HepG2 (cell line): ENCODE data around the gene SLC38A2. TPM values are rescaled to one million over a fixed set of nuclear protein-coding genes. Genes with fewer than 3 reads are reported as not detected.

Experiments
- AKNA ChIP-seq: sonication (generic); formaldehyde crosslinking; IDR thresholded peaks from 2 replicates; pipeline ENCODE4 v1.4.0; 2020; ENCODE audit warnings: missing genetic modification reagents, borderline replicate concordance
- ARHGAP35 ChIP-seq: sonication (generic); formaldehyde crosslinking; IDR thresholded peaks from 2 replicates; pipeline ENCODE4 v1.9.0; 2022; ENCODE audit warnings: mild to moderate bottlenecking, inconsistent platforms, moderate library complexity, missing genetic modification reagents, borderline replicate concordance
- CBX1 ChIP-seq: IDR thresholded peaks from one replicate; pipeline ENCODE4 v1.6.1; 2016; ENCODE audit warnings: antibody characterized with exemption, low read depth
- CHD2 ChIP-seq: IDR thresholded peaks from 2 replicates; pipeline ENCODE4 v1.6.1; 2011; ENCODE audit warnings: low read depth, low read length, improper control_type of control experiment
- DNMT1 ChIP-seq: sonication (generic); formaldehyde crosslinking; IDR thresholded peaks from 2 replicates; pipeline ENCODE4 v1.5.1; 2020; ENCODE audit warnings: mild to moderate bottlenecking, missing genetic modification reagents
- ELF3 ChIP-seq: IDR thresholded peaks from 2 replicates; pipeline ENCODE4 v1.6.1; 2016; ENCODE audit warnings: missing genetic modification reagents, missing compliant biosample characterization
- ESRRA ChIP-seq: sonication (generic); formaldehyde crosslinking; IDR thresholded peaks from 2 replicates; pipeline ENCODE4 v1.5.1; 2020; ENCODE audit warnings: mild to moderate bottlenecking, low read depth, missing genetic modification reagents
- GABPB1 ChIP-seq: IDR thresholded peaks from 2 replicates; pipeline ENCODE4 v1.6.1; 2016; ENCODE audit warnings: mild to moderate bottlenecking, missing genetic modification reagents, moderate library complexity, missing compliant biosample characterization
- HOXD1 ChIP-seq: sonication (generic); formaldehyde crosslinking; IDR thresholded peaks from 2 replicates; pipeline ENCODE4 v1.5.0; 2020; ENCODE audit warnings: missing genetic modification reagents
- MATR3 ChIP-seq: sonication (generic); formaldehyde crosslinking; IDR thresholded peaks from 2 replicates; pipeline ENCODE4 v1.4.0; 2020; ENCODE audit warnings: missing genetic modification reagents
- RBFOX2 ChIP-seq: fragments of 200-400 bp; formaldehyde crosslinking; IDR thresholded peaks from 2 replicates; pipeline ENCODE4 v1.6.1; 2017; ENCODE audit warnings: low read depth, mild to moderate bottlenecking, low read length
- SRSF9 ChIP-seq: fragments of 200-400 bp; formaldehyde crosslinking; IDR thresholded peaks from 2 replicates; pipeline ENCODE4 v1.6.1; 2018; ENCODE audit warnings: borderline replicate concordance, mild to moderate bottlenecking, low read depth, low read length; ENCODE audit not compliant: insufficient read depth, poor library complexity, severe bottlenecking
- ZBTB46 ChIP-seq: sonication (generic); formaldehyde crosslinking; IDR thresholded peaks from 2 replicates; pipeline ENCODE4 v1.4.0; 2020; ENCODE audit warnings: mild to moderate bottlenecking, missing genetic modification reagents, borderline replicate concordance
- ZBTB7B ChIP-seq: sonication (generic); formaldehyde crosslinking; IDR thresholded peaks from 2 replicates; pipeline ENCODE4 v1.4.0; 2020; ENCODE audit warnings: missing genetic modification reagents
- ZHX2 ChIP-seq, 2 experiments: sonication (generic) in 1 of 2; formaldehyde crosslinking in 1 of 2; IDR thresholded peaks; 2 replicates each; pipeline versions ENCODE4 v1.6.1 to v1.9.0; 2014 to 2022; ENCODE audit warnings: antibody characterized with exemption in 1 of 2, borderline replicate concordance in 1 of 2, inconsistent platforms in 1 of 2, low read depth in 1 of 2, missing genetic modification reagents in 1 of 2
- ZNF563 ChIP-seq: sonication (generic); formaldehyde crosslinking; IDR thresholded peaks from 2 replicates; pipeline ENCODE4 v1.8.0; 2022; ENCODE audit warnings: mild to moderate bottlenecking, moderate library complexity, missing genetic modification reagents
- ZNF616 ChIP-seq: sonication (generic); formaldehyde crosslinking; IDR thresholded peaks from 2 replicates; pipeline ENCODE4 v1.5.0; 2020; ENCODE audit warnings: low read depth, mild to moderate bottlenecking, missing genetic modification reagents
- ZSCAN25 ChIP-seq: sonication (generic); formaldehyde crosslinking; IDR thresholded peaks from 2 replicates; pipeline ENCODE4 v1.8.0; 2022; ENCODE audit warnings: mild to moderate bottlenecking, missing genetic modification reagents
- polyA plus RNA-seq, 8 experiments: library from polyadenylated mRNA; depleted of rRNA in 3 of 8; stranded (reverse) in 7 of 8; unstranded in 1 of 8; fragments of >200 nt; fragmentation: Illumina TruSeq in 4 of 8; extraction: Trizol in 4 of 8; gene quantifications; 2 replicates each; pipeline versions ENCODE4 v1.2.1 to v1.2.3, GENCODE V29; 2011 to 2016; ENCODE audit warnings: low read depth in 4 of 8, missing spikeins in 1 of 8, mixed read lengths in 1 of 8; ENCODE audit not compliant: insufficient read depth in 1 of 8
- total RNA-seq, 5 experiments: library from RNA; depleted of rRNA; stranded (reverse); fragments of >200 nt; fragmentation: Illumina TruSeq; extraction: Trizol; gene quantifications; 2 replicates each; pipeline ENCODE4 v1.2.3, GENCODE V29; 2016; ENCODE audit warnings: low read depth in 1 of 5

The SLC38A2 gene
- total and polyA plus RNA-seq, 2 of the 13 experiments (the other 11 are each of a cell fraction or from before 2014, with no cell fraction given): 368 to 880 TPM

GRCh38 chr12:46390881-46391280 lies 18.3 kb upstream of the SLC38A2 start (continued):
- no peak for TF ChIP-seq ZHX2 (IDR thresholded peaks at IDR 0.05; ENCODE audit: low read depth)
- TF ChIP-seq ZHX2 (CRISPR knock-in tag; IDR thresholded peaks at IDR 0.05; ENCODE audit: borderline replicate concordance): no peak
- no peak for TF ChIP-seq ZSCAN25
- TF ChIP-seq HOXD1: no peak
- TF ChIP-seq CBX1: no peak
- no peak for TF ChIP-seq CHD2
- TF ChIP-seq ZNF563 (CRISPR knock-in tag): no peak
- no peak for TF ChIP-seq ARHGAP35 (CRISPR knock-in tag)
- no peak for TF ChIP-seq ZBTB7B (CRISPR knock-in tag)
- TF ChIP-seq ESRRA (CRISPR knock-in tag): no peak
- no peak for TF ChIP-seq SRSF9
- TF ChIP-seq ELF3: no peak; the same call in 1 of the 2 replicates
- no peak for TF ChIP-seq ZBTB46 (CRISPR knock-in tag)
- TF ChIP-seq ZNF616 (CRISPR knock-in tag): no peak
- peak; percentile 25; the same call in 1 of the 2 replicates for TF ChIP-seq RBFOX2
- no peak for TF ChIP-seq MATR3
- TF ChIP-seq GABPB1 (CRISPR knock-in tag): no peak
- no peak for TF ChIP-seq AKNA (CRISPR knock-in tag)
- TF ChIP-seq DNMT1 (CRISPR knock-in tag): no peak
